ENCODE measurements around the gene LARP4B.
A peak's percentile ranks its signal among the peaks of the same experiment; 100 is the strongest.
"Not testable (repeated sequence)": the region's sequence is repeated elsewhere in the genome, so short reads cannot be mapped to it uniquely, and the experiment has no call there.

LARP4B gene

DNA sequence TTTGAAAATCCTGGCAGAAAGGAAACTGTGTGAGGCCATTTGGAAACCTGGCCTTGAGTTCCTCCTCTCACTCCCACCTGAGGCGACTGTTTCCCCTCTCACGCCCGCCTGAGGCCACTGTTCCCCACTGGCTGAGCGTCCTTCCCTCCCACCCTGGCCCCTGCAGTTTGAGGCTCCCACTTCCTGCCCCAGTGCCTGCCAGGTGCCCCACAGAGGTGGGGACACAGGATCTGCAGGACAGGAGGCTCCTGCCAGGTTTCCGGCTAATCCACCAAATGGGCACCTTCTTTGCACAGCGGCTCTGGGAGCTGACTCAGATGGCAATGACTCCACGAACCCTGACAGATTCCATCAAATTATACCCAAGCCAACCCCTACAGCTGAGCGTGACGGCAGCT, 24.3 kb upstream of the LARP4B start:
- DNase-seq: no peak

DNA sequence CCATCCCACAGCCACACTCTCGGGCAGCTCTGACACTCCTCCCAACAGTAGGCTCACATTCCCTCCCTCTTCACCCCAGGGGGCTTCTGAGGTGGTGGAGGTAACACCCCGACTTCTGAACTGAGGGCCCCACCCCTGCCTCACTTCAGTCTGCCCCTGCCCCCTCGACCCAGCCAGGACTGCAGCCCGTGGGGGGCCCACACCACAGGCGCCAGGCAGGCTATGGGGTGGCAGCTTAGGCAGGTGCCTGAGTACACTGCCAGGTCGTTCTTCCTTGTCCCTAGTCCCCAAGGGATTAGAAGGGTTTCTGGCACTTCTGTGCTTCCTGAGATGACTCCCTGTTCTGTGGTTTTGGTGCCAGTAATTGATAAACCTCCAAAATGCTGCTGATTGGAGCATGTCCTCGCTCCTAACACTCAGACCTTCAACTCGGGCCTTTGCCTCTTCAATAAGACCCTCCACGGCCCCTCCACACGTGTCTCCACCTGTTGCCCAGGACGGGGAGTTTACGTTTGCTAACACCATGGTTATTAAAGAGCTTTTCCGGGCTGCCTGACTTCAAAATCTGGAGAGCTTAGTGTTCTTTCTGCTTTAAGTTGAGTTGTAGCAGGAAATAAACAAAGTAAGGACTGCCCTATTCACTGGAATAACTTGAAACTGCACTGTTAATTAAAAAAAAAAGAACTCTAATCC, 23.8 kb upstream of the LARP4B start:
- DNase-seq: no peak

DNA sequence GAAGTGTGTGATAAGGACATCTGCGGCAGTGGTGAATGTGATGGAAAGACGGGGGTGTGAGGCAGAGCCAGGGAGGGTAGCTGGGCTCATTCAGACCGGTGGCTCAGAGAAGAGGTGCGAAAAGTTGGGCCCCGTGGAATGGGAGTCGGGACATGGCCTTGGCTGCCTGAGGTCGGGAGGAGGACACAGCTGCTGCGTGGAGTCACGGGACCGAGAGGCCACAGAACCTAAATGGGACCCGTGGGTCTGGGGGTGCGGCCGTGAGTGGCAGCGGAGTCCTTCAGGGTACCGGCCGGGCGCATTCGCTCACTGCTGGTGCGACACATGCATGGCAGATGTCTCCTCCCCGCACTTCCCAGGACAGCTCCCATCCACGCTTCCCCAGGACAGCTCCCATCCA, 22.9 kb upstream of the LARP4B start:
- no peak for DNase-seq

DNA sequence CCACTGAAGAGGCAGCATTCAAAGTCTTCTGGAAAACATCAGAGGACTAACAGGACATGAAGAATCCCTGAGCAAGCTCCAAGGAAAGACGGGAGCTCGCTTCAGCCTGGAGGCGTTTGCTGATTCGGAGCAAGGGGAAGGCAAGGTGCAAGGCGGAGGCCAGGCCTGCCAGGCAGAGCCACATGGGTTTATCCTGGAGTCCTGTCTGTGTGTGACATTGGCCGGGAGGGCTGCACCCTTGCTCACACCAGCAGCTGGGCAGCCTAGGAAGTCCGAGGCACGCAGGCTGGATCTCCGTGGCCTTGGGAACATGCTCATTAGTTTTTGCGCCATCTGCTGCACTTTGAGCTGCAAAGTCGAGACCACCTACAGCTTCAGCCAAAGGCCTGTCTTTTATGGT, 22.3 kb upstream of the LARP4B start:
- no peak for DNase-seq

DNA sequence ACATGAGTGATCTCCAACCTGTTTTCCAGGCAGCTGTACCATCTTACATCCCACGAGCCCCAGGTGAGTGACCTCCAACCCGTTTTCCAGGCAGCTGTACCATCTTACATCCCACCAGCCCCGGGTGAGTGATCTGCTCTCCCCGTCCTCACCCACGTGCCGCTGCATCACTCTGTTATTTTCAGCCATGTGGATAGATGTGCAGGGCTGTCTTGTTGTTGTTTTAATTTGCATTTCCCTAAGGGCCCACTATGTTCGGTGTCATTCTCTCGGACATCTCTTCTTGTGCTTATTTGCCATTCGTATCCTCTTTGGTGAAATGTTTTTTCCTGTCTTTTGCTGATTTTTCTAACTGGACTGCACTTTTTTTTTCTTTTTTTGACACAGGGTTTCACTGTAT, 17.9 kb upstream of the LARP4B start:
- DNase-seq: no peak

DNA sequence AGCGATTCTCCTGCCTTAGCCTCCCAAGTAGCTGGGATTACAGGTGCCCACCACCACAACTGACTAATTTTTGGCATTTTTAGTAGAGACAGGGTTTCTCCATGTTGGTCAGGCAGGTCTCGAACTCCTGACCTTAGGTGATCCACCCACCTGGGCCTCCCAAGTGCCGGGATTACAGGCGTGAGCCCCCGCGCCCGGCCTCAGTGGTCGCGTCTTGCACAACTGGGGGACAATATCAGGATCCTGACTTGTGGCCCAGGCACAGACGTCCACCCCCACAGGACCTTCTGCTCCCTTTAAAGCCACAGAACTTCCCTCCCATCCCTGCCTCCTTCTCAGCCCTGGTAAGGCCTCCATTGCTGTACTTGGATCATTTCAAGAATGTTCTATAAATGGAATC, 16.8 kb upstream of the LARP4B start:
- no peak for DNase-seq

DNA sequence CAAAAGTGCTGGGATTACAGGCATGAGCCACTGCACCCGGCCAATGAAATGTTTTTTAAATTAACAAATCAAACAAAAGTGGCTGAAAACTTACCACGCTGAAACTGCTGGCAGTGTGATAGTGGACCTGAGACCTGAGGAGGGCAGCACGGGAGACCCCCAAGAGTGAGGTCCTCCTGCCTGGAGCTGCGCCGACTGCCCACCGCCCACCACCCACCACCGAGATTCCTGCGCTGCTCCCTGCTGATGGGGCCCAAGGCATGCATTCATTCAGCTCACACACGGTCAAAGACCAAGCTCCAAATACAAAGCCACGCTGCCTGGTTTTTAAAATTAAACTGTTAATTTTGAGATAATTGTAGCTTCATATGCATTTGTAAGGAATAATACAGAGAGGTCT, 16.4 kb upstream of the LARP4B start:
- DNase-seq: no peak

DNA sequence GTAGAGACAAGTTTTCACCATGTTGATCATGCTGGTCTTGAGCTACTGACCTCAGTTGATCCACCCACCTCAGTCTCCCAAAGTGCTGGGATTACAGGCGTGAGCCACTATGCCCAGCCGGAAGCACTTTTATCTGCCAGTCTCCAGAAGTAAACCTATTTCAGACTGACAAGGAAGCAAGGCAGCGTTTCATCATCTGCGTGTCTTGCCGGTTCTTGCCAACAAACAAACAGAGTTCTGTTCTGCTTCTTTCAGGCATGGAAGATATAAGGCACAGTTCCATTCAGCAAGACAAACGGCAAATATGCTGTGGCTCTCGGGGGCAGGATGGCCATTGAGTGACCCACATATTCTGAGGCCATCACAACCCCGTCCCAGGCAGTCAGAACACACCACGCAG, 15.5 kb upstream of the LARP4B start:
- DNase-seq: no peak

DNA sequence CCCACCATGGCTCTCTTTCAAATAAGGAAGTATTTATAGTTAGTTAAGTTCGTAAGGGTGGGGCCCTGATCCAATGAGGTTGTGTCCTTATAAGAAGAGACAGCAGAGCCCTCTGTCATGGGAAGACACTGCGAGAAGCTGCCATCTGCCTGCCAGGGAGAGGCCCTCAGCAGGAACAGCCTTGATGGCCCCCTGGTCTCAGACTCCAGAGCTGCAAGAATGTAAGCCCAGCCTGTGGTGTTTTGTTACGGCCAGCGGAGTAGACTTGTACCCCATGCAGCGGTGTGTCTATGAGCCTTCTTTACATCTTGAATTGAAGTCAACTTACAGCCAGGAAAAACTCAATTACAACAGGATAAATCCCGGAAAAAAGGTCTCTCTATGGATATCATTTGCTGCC, 14.3 kb upstream of the LARP4B start:
- DNase-seq: no peak

DNA sequence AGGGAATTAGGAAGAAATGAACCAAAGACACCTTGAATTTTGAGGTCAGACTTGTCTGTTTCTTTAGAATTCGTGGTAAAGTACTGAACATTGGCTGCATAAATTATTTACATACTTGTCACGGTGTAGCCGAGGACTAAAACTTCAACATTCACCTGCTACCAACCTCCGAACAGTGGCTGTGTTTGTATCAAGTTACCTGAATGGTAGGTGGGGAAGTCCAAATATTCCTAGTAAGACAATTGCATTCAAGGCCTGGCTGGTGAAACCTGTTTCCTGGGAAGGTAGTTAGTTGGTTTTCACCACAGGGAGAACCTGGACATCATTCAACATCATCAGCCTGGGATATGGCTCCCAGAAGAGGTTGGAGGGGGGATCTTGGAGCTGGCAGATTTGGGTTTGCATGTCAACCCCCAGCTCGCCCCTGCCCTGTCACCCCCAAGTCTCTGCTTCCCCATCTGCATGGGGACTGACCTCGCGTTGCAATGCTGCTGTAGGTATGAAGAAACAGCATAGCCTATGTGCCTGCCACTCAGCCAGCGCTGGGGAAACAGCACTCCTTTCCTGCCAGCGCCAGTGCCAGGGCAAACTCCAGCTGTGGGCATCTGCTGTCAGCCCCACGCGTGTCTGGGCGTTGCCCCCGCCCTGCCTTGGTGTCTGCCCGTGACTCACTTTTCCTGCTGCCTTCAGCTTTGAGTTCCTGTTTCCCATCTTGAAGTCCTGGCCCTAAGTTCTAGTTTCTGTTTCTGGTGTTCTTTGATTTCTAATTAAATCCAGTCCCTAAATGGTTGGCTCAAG, 12.7 kb upstream of the LARP4B start:
- peak; percentile 79 for DNase-seq

DNA sequence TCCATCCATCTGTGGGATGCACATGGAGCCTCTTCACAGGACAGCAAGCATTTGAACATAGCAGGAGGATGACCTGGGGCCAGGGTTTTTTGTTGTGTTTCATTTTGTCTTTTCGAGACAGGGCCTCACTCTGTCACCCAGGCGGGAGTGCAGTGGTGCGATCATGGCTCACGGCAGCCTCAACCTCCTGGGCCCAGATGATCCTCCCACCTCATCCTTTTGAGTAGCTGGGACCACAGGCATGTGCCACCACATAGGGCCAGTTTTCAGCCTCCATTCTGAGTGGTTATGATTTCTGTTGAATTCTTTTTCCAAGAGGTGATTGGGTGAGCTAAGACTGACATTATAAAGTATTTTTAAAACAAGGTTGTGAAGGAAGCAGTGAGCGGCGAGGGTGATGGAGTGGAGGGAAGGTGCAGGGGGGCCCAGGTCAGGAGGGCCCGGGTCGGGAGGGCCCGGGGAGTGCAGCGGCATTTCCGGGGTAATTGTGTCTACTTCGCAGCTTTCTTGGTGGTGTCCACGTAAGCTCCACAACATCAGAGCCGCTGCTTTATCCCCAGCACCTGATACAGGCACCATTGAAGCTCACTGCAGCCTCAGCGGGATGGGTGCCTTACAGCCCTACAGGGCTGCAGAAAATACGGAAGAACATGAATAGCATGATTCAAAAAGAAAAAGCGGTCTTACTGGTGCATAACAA, 12.0 kb upstream of the LARP4B start:
- no peak for DNase-seq

DNA sequence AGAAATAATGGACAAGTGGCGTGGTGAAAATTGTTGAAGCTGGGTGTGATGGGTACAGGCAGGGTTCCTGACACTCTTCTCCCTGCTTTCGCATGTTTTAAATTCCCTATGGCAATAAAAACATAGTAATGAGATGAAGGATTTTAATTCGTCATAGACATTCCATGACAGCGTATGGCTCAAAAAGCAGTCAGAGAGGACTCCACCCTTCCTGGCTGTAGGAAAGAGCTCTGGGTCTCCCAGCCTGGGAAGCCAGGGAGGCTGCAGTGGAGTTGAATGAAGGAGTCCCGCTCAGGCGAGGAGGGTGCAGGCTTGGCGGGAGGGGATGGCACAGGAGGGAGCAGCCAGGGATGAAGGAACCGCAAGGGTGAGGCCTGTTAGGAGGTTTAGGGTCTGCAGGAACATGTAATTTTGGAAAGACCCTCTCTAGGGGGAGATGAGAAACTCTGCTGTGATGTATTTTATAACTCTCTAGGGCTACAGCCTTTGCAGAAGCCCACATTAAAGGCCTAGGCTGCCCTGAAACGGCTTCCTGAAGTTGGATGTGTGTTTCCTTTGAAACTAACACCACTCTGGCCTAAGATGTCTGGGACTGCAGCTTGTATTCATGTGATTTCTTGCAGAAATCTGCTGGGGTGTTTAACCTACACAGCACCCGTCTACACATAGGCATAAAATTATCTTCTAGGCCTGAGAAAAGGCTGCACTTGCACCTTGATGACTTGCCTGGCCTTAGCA, 7.6 kb upstream of the LARP4B start:
- no peak for DNase-seq

DNA sequence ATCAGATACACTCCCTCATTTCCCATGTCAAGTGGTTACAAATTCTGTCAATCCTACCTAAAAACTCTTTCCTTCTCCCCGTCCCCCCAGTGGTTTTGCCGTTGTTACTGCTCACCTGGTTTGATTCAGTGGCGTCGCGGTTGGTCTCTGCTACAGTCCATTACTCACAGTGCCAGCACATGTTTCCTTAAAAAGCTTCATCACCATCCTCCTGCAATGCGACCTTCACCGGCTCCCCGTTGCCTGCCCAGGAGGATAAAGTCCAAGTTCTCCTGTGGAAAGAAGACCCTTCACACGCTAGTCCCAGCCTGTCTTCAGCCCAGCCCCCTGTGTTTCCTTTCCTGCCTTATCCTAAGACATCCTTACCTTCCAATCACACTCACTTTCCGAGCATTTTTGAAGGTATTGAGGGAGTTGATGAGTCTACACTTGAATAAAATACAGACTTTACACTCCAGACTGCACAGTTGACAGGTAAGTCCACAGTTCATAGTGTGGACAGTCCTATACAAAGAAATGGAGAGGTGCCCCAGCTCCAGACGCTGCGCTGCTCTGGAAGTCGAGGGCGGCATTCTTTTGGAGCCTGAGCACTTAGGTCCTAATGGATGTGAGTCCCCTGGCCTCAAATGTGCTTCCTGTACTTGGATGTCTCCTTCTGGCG, 3.4 kb upstream of the LARP4B start:
- no peak for DNase-seq

DNA sequence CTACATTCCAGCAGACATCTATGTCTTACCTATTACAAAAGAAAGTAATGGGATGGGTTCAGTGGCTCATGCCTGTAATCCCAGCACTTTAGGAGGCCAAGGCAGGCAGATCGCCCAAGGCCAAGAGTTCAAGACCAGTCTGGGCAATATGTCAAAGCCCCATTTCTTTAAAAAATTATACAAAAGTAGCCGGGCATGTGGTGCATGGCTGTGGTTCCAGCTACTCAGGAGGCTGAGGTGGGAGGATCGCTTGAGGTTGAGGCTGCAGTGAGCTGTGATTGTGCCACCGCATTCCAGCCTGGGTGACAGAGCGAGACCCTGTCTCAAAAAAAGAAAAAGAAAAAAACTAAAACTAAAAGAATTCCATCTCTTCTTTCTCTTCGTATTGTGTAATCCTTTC, 2.7 kb upstream of the LARP4B start:
- DNase-seq: not testable (repeated sequence)

DNA sequence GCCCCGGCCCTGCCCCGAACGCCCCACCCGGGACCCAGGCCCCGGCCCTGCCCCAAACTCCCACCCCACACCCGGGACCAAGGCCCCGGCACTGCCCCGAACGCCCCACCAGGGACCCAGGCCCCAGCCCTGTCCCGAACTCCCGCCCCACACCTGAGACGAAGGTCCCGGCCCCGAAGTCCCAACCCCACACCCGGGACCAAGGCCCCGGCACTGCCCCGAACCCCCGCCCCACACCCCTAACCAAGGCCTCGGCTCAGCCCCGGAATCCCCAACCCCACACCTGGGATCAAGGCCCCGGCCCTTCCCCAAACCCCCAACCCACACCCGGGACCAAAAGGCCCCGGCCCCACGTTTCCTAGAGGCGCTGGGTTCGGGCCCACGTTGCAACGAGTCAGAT, 1.1 kb upstream of the LARP4B start:
- no peak for DNase-seq

DNA sequence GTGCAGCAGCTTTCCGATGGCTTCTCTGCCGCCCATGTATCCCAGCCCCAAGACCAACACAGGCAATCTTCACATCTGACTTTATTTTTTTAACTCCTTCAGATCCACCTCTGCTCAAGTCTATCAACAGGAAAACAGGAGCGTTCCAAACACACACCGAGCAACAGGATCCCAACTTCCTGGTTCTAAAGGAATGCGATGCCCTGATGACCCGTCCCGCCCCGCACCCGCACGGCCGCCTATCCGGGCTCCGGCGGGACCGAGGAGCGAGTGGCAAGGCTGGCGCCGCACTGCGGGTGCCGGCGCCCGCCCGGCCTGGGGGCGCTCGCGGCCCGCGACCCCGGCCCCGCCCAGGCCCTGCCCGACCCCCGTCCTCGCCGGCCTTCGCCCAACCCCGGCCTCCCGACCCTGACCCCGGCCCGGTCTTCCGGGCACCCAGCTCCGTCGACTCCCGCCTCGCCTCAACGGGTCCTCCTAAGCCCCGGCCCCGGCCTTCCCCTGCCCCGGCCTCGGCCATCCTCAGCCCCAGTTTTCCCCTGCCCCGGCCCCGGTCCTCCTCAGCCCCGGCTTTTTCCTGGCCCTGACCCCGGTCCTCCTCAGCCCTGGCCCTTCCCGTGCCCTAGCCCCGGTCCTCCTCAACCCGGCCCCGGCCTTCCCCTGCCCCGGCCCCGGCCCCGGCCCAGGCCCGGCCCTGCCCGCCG, 730 bp downstream of the LARP4B start:
- peak; percentile 10 for DNase-seq

DNA sequence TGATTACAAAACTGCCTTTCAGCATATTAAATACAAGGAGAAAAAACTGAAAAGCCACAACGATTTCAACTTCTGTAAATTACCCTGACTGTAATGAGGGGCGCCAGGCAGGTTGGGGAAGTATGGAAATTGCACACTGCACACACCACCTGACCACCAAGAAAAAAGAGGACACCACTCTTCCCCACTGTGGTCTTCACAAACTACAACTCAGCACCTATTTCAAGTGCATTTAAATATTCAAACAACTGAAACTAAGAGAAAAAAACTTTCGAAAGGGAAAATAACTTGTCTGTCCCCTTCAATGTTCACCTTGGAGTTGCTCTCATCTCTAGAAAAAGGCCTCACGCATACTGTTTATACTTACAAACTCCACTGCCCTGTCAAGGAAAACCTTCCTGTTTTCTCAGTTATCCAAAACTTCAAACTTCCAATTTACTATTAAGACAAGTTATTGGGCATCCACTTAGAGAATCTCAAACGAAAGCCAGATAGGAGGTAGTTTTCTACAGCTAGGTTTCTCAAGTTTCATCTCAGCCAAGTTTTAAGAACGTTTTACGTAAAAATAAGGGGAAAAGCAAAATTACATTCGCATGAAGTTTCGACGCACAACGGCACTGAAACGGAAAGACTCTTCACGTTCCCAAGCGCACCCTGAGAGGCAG, 1.4 kb downstream of the LARP4B start:
- DNase-seq: peak; percentile 8

DNA sequence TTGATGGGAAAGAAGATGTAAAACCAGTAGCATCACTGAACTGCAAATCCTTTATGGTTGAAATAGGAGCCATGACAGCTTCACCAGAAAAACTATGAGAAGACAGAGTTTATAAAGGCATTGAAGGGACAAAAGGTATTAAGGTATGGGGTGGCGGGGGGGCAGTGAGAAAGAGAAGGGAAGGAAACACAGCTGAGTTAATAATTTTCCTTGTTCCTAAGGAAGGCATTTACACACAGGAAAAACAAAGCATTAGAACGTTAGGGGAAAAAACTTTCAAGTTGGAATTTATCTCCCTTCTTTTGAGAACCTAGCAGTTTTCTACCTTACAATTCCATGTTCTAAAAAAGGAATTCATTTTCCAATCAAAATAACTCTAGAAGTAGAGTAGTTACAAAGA, 4.4 kb downstream of the LARP4B start:
- no peak for DNase-seq

DNA sequence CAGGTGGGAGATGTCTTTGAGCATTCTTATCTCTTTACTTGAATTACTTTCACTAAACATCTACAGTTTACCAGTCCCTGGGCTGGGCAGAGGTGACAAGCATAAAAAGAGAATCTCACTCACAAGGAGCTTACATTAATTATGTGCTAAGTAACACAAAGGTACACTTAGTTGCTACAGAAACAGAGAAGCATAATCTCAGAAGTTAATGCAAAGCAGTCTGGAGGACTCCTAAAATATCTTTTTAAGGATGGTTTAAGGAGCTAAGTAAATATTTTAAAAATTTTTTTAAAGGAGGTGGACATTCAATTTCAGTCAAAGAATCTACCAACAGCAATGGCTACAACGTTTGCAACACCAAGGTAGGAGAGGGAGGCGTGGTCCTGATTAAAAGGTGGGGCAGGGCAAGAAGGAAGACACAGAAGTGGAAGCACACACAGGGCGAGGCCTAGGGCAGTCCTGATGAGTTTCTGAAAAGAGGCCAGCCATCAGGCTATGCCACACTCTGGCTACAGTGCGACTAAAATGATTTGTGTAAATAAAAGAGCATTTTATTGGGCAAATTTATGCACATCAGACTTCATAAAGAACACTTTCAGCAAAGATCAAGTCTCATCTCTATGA, 5.3 kb downstream of the LARP4B start:
- DNase-seq: no peak

DNA sequence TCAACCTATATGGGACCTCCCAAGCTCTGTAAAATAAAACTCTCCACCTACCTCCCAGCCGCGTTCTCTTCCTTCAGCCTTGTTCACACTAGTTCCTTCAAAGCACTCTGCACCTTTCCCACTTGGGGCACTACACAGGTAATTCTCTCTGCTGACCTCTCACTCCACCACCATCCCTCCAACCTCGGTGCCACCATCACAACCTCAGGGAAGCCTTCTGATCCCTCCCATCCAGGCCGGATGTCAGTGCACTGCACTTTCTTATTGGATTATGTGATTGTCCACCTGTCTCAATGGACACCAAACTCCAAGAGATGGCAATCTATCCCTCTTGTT, 7.0 kb downstream of the LARP4B start:
- DNase-seq: no peak

DNA sequence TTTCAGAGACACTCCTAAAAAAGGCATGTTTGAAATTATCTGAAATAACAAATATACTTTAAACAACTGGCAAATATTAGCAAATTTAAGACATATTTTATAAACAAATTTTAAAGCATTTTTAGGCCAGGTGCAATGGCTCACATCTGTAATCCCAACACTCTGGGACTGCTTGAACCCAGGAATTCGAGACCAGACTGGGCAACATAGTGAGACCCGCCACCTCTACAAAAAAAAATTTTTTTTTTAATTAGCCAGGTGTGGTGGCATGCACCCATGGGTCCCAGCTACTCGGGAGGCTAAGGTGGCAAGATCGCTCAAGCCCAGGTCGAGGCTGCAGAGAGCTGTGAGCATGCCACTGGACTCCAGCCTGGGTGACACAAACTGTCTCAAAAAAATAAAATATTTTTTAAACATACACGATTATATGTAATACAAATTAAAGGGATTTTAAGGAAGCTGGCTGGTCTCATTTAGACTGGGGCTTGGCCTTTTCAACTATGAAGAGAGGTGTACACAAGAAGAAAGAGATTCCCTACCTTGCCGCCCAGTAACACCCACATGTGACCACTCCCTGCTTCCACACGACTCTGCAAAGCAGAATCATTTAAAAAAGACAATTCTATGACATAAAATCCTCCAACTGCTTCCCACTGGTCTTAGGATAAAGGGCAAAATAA, 7.5 kb downstream of the LARP4B start:
- DNase-seq: no peak
